ENCODE results near the gene METAP1. TPM values are rescaled to one million over a fixed set of nuclear protein-coding genes. Genes with fewer than 3 reads are reported as not detected.

Gene METAP1
- total RNA-seq, 1 experiment from 2014 or later: 112 TPM

- H3K4me1 ChIP-seq (ENCODE audit: control insufficient read depth in 1 of 2, insufficient read depth in 2 of 2, low read length in 2 of 2): peaks cover 12 to 26% of the 10 kb centered on the region in 2 experiments
- ChIA-PET CTCF (no interaction called here), RAD21 (ENCODE audit: low non-redundant PET in 1 of 2, low total read pairs in 2 of 2, uncharacterized antibody in 2 of 2, unreplicated experiment in 2 of 2) (no interaction called here), POLR2A (no interaction called here)
- ATAC-seq: no peak
- no peak for TF ChIP-seq YY1 (IDR thresholded peaks at IDR 0.05; ENCODE audit: extremely low read depth, insufficient replicate concordance, low read depth, low read length)
- TF ChIP-seq CTCF (IDR thresholded peaks at IDR 0.05 in 2 of 3, conservative IDR thresholded peaks at IDR 0.05 in 1 of 3; ENCODE audit: borderline replicate concordance in 1 of 3, insufficient read depth in 1 of 3, low read depth in 2 of 3, low read length in 2 of 3): no peak
- TF ChIP-seq TCF7L2 (IDR thresholded peaks at IDR 0.05; ENCODE audit: borderline replicate concordance, extremely low read depth, insufficient read depth, insufficient read length): no peak
- no peak for TF ChIP-seq ZBTB33 (IDR thresholded peaks at IDR 0.05; ENCODE audit: extremely low read depth, insufficient replicate concordance, low read length)
- H3K9me2 ChIP-seq (ENCODE audit: insufficient read depth): no peaks in the 10 kb centered on the region
- H3K36me3 ChIP-seq (ENCODE audit: control insufficient read depth in 1 of 2, insufficient read depth in 2 of 2, low read length in 2 of 2): no peaks in the 10 kb centered on the region
- peaks cover 25% of the 10 kb centered on the region; the same call in 1 of the 2 replicates for H4K20me1 ChIP-seq (ENCODE audit: insufficient read depth)
- intact Hi-C loops (cut with micrococcal nuclease): loop anchor here (5.0 kb wide), 1 partner anchor 60 kb away; no protein-coding TSS in a partner anchor
- peaks cover 63% of the 10 kb centered on the region for H3K79me2 ChIP-seq (ENCODE audit: insufficient read depth, low read length)
- no peaks in the 10 kb centered on the region for H3K27me3 ChIP-seq (ENCODE audit: insufficient read depth, low read length)
- H2AFZ ChIP-seq (ENCODE audit: low read depth, low read length, poor library complexity, severe bottlenecking): no peak overlapping the region
- no peak overlapping the region for H3K27ac ChIP-seq (ENCODE audit: low read depth, low read length)
- H3K4me3 ChIP-seq (replicated peaks in 1 of 2; ENCODE audit: low read depth in 1 of 2, low read length in 2 of 2): peak overlapping the region; percentile 72 to 73; a peak in 2 of 4 replicates
- DNase-seq (ENCODE audit: low read depth, low spot score): no peak
- no TSS peak for BruUV-seq (replicated peaks)
- H3K9ac ChIP-seq (ENCODE audit: low read length): no peak overlapping the region
- H3K4me2 ChIP-seq (ENCODE audit: low read length): peak overlapping the region; percentile 88
- H3K9me3 ChIP-seq (ENCODE audit: control insufficient read depth in 1 of 2, insufficient read depth in 1 of 2, low read depth in 1 of 2, low read length in 2 of 2): no peaks in the 10 kb centered on the region
Observed at GRCh38 chr4:98997166-98997565, 1.6 kb downstream of the METAP1 start.
